GM18861 (cell line): ENCODE results near the gene CYFIP2.
A peak's percentile ranks its signal among the peaks of the same experiment; 100 is the strongest.
"Not testable (repeated sequence)": the region's sequence is repeated elsewhere in the genome, so short reads cannot be mapped to it uniquely, and the experiment has no call there.

Experiments used
- ATAC-seq: cut with Tn5 transposase; IDR thresholded peaks from one replicate; pipeline ENCODE4 v1.9.1; 2021; ENCODE audit not compliant: unreplicated experiment

Gene CYFIP2

GRCh38 chr5:157387041-157387563 lies 121.2 kb downstream of the CYFIP2 start:
- ATAC-seq, result no peak

DNA sequence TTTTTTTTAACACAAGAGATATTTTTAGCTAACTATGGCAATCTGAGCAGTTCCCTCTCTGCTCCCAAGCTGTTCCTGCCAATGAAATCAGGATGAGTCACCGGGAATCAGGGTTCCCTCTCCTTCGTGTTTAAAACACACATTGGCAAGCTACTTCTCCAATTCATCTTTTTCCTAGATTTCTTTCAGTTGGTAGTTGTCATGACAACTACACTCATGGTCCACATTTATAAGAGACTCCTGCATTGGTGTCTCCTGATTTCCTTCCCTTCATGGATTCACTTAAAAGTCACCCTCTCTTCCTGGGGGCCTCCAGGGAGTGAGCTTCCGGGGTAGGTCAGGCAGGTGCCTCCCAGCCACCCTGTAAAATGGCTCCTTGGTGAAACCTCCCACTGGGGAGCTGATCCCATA lies 121.8 kb downstream of the CYFIP2 start:
- ATAC-seq, result no peak

DNA sequence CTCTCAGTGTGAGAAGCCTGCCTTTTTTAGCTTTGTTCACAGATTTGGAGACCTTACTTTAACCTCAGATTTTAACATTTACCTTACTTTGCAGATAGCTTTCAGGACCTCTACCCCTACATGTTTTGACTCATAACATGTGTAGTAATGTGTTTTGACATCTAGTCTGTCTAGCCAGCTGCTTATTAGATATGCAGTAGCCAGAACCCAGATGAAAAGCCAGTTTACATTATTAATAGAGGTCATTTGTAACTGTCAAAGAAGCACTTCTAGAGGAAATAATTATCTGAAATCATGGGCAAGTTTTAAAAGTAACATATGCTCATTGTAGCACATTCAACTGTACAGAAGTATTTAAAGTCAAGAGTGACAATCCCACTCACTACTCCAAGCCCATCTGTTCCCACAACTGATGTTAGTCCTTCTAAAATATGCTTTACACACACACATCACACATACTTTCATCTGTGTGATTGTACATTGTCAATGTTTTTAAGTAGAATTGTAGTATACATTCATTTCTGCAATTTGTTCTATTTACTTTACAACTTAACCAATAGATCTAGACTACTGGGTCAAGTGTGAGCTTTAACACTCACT lies 122.3 kb downstream of the CYFIP2 start:
- ATAC-seq, result no peak

- ATAC-seq, result no peak
These were observed 123.2 kb downstream of the CYFIP2 start for GRCh38 chr5:157389103-157389502.

DNA sequence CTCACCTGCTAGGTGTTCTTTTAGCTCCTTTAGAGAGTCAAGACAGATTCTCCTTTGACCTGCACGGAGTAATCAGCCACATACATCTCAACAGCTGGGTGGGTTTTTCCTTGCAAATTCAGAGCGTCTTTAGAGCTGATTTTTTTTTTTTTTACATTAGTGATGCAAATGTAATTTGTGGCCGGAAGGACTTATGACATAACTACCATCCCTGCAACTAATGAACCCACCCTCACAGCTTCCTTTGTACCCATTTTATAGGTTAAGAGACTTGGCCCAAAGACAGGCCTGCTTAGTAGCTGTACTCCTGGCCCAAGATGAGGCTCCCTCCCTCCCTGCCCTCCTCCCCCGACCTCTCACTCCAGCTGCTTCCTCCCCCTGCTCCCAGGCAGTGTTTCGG lies 124.2 kb downstream of the CYFIP2 start:
- no peak for ATAC-seq

- ATAC-seq, result no peak
These were observed 124.8 kb downstream of the CYFIP2 start for GRCh38 chr5:157390551-157391297.

DNA sequence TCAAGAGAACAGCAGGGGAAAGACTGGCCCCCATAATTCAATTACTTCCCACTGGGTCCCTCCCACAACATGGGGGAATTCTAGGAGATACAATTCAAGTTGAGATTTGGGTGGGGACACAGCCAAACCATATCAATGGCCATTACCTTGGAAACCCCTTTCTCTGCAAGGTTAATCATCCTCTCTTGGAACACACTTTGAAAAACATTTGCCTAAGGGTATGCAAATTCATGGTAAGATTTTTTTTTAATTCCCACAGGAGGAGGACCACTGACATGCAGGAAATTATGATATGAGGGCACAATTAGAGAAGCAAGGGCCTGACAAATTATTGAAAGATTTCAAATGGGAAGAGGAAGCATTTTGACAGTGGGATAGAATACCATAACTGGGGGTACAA lies 132.4 kb downstream of the CYFIP2 start:
- ATAC-seq, result no peak

- ATAC-seq, result no peak
These were observed 135.0 kb downstream of the CYFIP2 start for GRCh38 chr5:157400741-157401495.

GRCh38 chr5:157415838-157416237 lies 149.9 kb downstream of the CYFIP2 start:
- no peak for ATAC-seq

- ATAC-seq, result not testable (repeated sequence)
These were observed 153.6 kb downstream of the CYFIP2 start for GRCh38 chr5:157419521-157419920.

DNA sequence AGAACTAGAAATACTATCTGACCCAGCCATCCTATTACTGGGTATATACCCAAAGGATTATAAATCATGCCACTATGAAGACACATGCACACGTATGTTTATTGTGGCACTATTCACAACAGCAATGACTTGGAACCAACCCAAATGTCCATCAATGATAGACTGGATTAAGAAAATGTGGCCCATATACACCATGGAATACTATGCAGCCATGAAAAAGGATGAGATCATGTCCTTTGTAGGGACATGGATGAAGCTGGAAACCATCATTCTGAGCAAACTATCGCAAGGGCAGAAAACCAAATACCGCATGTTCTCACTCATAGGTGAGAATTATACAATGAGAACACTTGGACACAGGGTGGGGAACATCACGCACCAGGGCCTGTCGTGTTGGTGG lies 164.0 kb downstream of the CYFIP2 start:
- not testable (repeated sequence) for ATAC-seq

DNA sequence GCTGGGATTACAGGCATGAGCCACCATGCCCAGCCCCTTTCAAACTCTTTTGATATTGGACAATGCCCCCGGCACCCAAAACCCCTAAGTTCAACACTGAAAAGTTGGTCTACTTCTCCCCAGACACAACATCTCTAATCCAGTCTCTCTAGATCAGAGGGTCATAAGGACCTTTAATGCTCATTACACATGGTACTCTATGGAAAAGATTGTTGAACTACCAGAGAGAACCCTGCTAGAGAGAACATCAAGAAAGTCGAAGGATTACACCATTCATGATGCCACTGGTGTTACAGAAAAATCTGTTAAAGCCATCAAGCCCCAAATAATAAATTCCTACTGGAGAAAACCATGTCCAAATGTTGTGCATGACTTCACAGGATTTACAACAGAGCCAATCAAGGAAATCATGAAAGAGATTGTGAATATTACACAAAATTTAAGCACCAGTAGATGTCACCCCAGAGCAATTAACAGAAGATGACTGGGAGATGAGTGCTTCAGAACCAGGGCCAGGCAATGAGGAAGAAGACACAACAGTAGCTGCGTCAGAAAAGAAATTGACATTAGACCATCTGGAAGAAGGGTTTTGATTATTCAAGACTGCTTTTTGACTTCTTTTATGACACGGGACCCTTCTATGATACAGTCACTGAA lies 165.7 kb downstream of the CYFIP2 start:
- ATAC-seq, result peak; percentile 89

GRCh38 chr5:157434096-157434495 lies 168.2 kb downstream of the CYFIP2 start:
- ATAC-seq, result no peak

DNA sequence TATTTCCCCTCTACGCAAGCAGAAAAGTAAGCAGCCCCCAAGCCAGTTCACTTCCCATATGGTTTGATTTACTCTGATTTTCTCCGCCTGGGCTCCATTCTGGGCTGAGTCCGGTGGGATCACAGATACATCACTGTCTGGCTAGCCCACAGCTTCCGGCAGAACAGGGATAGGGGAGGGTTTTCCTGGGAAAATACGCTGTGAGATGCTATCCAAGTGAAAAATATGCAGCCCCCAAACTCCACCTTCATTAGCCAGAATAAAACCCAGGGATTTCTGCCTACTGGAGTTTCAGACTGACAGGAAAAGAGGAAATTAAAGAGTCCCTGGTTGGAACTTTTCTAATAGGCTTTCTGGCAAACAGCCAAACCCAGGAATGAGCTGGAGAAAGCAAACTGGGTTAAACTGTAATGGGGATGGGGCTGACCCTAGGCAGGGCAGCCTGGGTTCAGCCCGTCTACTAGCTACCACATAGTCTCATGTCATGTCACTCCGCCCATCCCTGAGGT lies 177.2 kb downstream of the CYFIP2 start:
- ATAC-seq, result no peak

- ATAC-seq, result no peak
These were observed 178.3 kb downstream of the CYFIP2 start for GRCh38 chr5:157444224-157444623.
